HG03025 (cell line): ENCODE results near the gene STEEP1.
"Not testable (repeated sequence)": the region's sequence is repeated elsewhere in the genome, so short reads cannot be mapped to it uniquely, and the experiment has no call there.

Experiments
- ATAC-seq: cut with Tn5 transposase; IDR thresholded peaks from one replicate; pipeline ENCODE4 v1.9.1; 2021; ENCODE audit warnings: mild to moderate bottlenecking, moderate library complexity; ENCODE audit not compliant: unreplicated experiment, low FRiP score

The STEEP1 gene

DNA sequence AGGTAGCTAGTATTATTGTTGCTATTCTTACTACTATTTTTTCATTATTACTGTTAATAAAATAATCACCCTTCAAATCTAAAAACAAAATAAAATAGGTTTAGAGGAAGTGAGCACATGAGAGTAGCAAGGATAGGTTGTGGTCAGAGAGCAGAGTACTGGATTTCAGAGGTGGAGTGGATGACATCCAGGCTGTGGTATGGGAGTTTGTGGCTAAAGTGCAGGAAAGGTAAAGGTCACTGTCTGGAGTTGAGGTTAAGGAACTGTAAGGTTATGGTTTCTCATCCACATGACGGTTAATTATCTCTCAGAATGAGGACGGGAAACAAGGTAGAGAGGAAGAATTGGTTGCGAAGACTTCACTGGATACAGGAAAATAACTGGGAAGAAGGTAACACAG, 27.7 kb downstream of the STEEP1 start:
- ATAC-seq, result no peak

- ATAC-seq, result no peak
Measured at GRCh38 chrX:119529345-119530276, 35.6 kb downstream of the STEEP1 start.

DNA sequence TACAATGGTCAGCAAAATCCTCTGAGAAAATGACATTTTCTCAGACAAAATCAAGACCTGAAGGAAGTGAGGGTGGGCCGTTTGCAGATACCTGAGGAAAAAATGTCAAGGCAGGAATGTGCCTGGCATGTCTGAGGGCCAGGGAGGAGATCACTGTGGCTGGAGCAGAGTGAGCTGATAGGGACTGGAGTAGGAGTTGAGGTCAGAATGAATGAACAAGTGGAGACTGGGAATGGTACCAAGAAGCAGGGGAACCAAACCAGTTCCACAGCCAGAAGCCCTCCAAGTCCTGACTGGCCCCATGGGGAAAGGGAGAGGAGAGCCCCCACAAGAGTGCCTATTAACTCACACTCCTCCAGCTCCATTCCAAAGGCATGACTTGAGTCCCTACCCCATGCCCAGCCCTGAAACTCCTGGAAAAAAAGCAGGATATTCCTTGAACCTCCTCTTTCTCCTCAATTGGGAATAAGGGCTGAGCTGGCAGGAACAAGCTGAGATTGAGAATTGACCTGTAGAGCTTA, 41.5 kb downstream of the STEEP1 start:
- no peak for ATAC-seq

DNA sequence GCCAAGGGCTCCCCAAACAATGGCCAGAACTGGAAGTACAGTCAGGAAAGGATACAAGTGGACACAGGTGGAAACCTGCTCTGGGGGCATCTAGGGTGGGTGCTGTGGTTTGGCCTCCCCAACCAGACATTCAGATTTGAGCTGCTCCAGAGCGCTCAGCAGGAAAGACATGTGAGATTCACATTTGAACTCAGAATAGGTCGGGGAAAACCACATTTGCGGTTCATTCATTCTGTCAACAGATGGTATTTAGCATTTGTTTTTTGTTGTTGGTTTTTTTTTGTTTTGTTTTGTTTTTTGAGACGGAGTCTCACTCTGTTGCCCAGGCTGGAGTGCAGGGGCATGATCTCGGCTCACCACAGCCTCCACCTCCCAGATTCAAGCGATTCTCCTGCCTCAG, 44.0 kb downstream of the STEEP1 start:
- no peak for ATAC-seq

GRCh38 chrX:119518371-119518770, 46.8 kb downstream of the STEEP1 start:
- no peak for ATAC-seq

DNA sequence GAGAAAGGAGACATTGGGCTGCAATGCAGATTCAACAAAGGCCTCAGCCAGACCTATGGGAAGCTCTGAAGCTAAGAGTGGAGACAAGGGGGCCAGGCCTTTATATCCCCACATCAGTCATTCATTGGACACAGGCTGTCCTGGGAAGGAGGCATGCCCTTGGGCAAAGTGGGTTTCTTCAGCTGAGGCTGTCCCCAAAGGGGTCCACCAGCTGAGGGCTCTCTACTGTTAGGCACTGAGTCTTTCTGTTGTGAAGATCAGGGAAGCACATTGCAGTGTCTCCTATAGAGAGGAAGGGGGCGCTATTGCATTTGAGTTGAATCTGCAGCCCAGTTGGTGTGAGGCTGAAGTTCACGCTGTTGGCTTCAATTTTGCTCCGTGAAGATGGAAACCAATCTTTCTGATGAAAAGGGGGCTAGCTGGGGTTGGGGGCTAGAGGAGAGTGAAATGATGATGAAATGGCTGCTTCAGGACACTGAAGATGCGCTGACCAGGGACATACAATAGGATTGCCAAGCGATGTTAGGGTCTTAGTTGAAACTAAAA, 49.0 kb downstream of the STEEP1 start:
- ATAC-seq, result no peak

DNA sequence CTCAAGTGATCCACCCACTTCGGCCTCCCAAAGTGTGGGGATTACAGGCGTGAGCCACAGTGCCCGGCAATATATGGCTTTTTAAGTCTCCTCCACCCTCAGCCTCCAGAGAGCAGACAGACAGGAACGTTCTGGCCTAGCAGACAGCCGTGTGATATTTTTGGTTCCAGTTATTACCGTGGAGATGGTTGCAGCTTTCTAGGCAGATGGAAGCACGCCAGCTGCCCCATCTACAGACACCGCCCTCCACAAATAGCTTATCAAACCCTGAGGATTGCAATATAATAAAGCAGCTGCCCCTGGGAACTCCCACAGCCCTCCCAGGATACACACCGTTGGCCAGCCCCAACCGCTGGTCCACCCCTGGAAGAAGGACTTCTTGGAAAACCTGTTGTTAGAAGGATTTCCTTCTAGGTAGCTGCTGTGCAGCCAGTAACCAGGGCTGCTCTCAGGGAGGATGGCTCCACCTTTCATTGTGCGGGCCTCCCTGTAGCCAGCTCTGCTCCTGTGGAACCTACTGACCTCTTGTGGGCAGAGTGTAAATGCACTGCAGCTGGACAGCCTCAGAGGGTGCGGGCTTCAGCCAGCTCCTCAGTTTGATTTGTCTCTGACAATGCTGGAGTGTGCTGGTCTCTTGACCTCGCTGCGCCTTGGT, 52.9 kb downstream of the STEEP1 start:
- ATAC-seq, result no peak

- ATAC-seq, result no peak
Measured at GRCh38 chrX:119507206-119507605, 58.0 kb downstream of the STEEP1 start.

DNA sequence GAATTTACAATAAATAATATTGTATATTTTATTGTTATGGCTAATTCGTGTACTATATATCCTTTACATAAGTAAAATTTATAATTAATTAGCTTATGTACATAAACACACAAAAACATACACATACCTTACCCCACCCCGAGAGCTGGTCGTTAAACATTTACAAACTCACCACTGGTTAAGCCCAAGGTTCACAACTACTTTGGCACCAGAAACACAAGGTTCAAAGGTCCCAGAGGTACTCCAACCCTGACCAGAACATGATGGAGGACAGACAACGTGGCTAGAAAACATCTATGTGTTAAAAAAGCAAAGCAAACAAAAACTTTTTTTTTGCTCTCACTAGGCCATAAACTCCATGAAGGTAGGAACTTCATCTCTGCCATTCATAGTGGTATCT, 59.3 kb downstream of the STEEP1 start:
- no peak for ATAC-seq

- ATAC-seq, result not testable (repeated sequence)
Measured at GRCh38 chrX:119505145-119505544, 60.1 kb downstream of the STEEP1 start.

- ATAC-seq, result no peak
Measured at GRCh38 chrX:119503484-119503861, 61.7 kb downstream of the STEEP1 start.

- ATAC-seq, result no peak
Measured at GRCh38 chrX:119502727-119503483, 62.3 kb downstream of the STEEP1 start.

DNA sequence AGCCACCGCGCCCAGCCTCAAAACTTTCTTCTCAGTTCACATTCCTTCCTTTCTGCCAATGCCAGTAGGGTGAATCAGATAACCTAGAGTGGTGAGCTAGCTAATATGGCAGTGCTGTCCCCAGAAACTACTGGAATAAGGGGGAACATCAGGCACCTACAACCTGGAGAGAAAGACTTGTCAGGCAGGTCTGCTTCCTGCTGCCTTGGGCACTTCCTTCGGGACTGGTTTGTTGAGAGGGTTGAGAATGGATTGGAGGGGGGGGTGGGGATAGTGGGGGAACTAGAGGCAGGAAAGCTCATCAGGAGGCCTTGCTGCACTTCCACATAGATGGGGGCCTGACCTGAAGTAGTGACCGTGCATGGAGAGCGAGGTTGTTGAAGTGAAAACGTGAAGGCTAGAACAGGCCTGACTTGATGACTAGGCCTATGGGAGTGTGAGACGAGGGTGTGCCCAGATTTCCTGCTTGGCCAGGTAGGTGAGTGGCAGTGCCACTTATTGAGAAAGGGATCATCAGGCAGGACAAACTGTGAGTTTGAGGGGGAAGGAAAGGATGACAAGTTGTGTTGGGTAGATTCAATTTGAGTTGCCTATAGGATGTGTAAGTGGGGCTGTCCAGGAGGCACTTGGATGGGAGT, 63.6 kb downstream of the STEEP1 start:
- no peak for ATAC-seq

DNA sequence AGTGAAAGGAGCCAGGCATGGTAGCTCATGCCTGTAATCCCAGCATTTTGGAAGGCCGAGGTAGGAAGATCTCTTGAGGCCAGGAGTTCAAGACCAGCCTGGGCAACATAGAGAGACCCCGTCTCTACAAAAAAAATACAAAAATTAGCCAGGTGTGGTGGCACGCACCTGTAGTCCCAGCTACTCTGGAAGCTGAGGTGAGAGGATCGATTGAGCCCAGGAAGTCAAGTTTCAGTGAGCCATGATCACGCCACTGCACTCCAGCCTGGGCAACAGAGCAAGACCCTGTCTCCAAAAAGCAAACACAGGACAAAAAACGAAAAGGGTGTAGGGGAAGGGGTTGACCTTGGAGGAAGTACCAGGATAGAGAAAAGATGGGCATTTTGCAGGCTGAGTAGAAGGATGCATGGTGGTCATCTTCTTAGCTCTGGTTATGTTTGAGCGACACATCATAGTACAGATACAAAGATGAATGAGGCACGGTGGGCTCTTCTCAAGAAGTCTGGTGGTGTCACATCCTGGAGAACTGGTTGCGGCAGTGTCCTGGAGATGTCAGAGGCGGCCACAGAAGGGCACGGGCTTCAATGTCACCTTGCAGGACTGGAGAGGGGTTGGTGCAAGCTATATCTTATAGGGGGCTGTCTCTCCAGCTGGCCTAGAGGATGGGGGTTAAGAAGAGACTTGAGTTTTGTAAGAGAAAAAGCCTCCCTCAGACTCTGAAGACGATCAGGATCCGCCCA, 65.0 kb downstream of the STEEP1 start:
- no peak for ATAC-seq

GRCh38 chrX:119497185-119497584, 68.0 kb downstream of the STEEP1 start:
- no peak for ATAC-seq

- no peak for ATAC-seq
Measured at GRCh38 chrX:119495734-119496726, 69.2 kb downstream of the STEEP1 start.

GRCh38 chrX:119493851-119494495, 71.2 kb downstream of the STEEP1 start:
- ATAC-seq, result not testable (repeated sequence)

DNA sequence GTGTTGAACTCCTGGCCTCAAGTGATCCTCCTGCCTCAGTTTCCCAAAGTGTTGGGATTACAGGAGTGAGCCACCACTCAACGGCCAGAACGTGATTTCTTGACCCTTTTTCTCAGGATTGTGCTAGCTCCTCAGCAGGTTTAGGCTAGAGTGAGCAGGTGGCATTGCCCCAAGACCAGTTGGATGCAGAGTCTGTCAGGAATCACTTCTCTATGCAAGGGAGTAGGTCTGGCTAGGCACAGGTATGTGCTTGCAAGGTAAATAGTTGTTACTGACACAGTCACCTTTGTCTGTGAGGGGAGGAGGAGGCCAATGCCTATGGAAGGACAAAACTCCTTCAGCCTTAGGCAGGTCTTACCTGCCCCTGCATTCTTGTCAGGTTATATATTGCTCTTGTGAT, 72.7 kb downstream of the STEEP1 start:
- no peak for ATAC-seq
